Upper lobe of right lung (tissue), 1 donor: Measurements from ENCODE around the gene PKD2. TPM values are rescaled to one million over a fixed set of nuclear protein-coding genes. Genes with fewer than 3 reads are reported as not detected.

ENCODE experiments used
- ATAC-seq: fragments of 200-7000 bp; cut with Tn5 transposase; one replicate; pipeline ENCODE4 v1.9.1; 2020; ENCODE audit warnings: mild to moderate bottlenecking, moderate library complexity
- DNase-seq: peaks from one replicate; pipeline ENCODE4 v3.0.0-alpha.2; 2020
- H3K27ac ChIP-seq: fragments of 200-600 bp; one replicate; pipeline ENCODE4 v1.8.0; 2022
- H3K27me3 ChIP-seq: fragments of 200-600 bp; one replicate; pipeline ENCODE4 v1.8.0; 2022; ENCODE audit warnings: mild to moderate bottlenecking
- H3K36me3 ChIP-seq: fragments of 200-600 bp; one replicate; pipeline ENCODE4 v1.8.0; 2022
- H3K4me1 ChIP-seq: fragments of 200-600 bp; one replicate; pipeline ENCODE4 v1.8.0; 2022
- H3K4me3 ChIP-seq: fragments of 200-600 bp; one replicate; pipeline ENCODE4 v1.8.0; 2022; ENCODE audit warnings: mild to moderate bottlenecking
- H3K9me3 ChIP-seq: fragments of 200-600 bp; one replicate; pipeline ENCODE4 v1.8.0; 2022
- CTCF ChIP-seq: fragments of 200-600 bp; IDR thresholded peaks from one replicate; pipeline ENCODE4 v1.8.0; 2022; ENCODE audit warnings: antibody characterized with exemption
- intact Hi-C: fragments of 100-400 bp; cut with DNase I; formaldehyde crosslinking; loops from one replicate; pipeline ENCODE4 v1.11.0; 2022
- total RNA-seq: library from RNA; stranded (reverse); fragmentation: NEBNext Ultra II Directional; extraction: Animal tissue kit (Norgen Biotek cat#: 25700); gene quantifications from one replicate; pipeline ENCODE4 v1.2.1, GENCODE V29; 2021
- donor health status: DM: no; HTN: yes; CAD: no; lungs with severe emphysema.

Gene PKD2
- total RNA-seq, 1 donor from 2014 or later: 37.8 TPM

GRCh38 chr4:88097781-88098180, 90.3 kb downstream of the PKD2 start:
- no peak for ATAC-seq

GRCh38 chr4:88098993-88099752, 91.7 kb downstream of the PKD2 start:
- intact Hi-C loops: no loop called here
- no peaks in the 10 kb centered on the region for H3K9me3 ChIP-seq
- TF ChIP-seq CTCF: no peak

More at GRCh38 chr4:88097781-88098180, 90.3 kb downstream of the PKD2 start:
- intact Hi-C loops: no loop called here
- no peaks in the 10 kb centered on the region for H3K27me3 ChIP-seq
- no peak overlapping the region for H3K27ac ChIP-seq
- H3K9me3 ChIP-seq: no peaks in the 10 kb centered on the region
- TF ChIP-seq CTCF: no peak
- no peak overlapping the region for H3K4me3 ChIP-seq
- no peaks in the 10 kb centered on the region for H3K4me1 ChIP-seq
- H3K36me3 ChIP-seq: no peaks in the 10 kb centered on the region
- no peak for DNase-seq

GRCh38 chr4:88101165-88101564, 93.7 kb downstream of the PKD2 start:
- Histone ChIP-seq H3K4me3 (no peak overlapping the region), H3K27me3 (no peaks in the 10 kb centered on the region), H3K9me3 (no peaks in the 10 kb centered on the region), H3K27ac (no peak overlapping the region), H3K4me1 (no peaks in the 10 kb centered on the region), H3K36me3 (no peaks in the 10 kb centered on the region)
- ATAC-seq (peak; percentile 89), DNase-seq (no peak)
- TF ChIP-seq CTCF: no peak
- intact Hi-C loops: no loop called here

More at GRCh38 chr4:88098993-88099752, 91.7 kb downstream of the PKD2 start:
- ATAC-seq: no peak
- Histone ChIP-seq H3K36me3 (no peaks in the 10 kb centered on the region), H3K4me1 (no peaks in the 10 kb centered on the region), H3K27ac (no peak overlapping the region), H3K4me3 (no peak overlapping the region), H3K27me3 (no peaks in the 10 kb centered on the region)
- no peak for DNase-seq

- no peak for ATAC-seq
- intact Hi-C loops: no loop called here
- Histone ChIP-seq H3K36me3 (no peaks in the 10 kb centered on the region), H3K4me3 (no peak overlapping the region), H3K27me3 (no peaks in the 10 kb centered on the region), H3K4me1 (no peaks in the 10 kb centered on the region), H3K27ac (no peak overlapping the region), H3K9me3 (no peaks in the 10 kb centered on the region)
- DNase-seq: no peak
- no peak for TF ChIP-seq CTCF
These were observed 94.6 kb downstream of the PKD2 start for GRCh38 chr4:88102026-88102425.

GRCh38 chr4:88104902-88105610, 97.6 kb downstream of the PKD2 start:
- peaks cover 12% of the 10 kb centered on the region for H3K4me1 ChIP-seq
- H3K9me3 ChIP-seq: no peaks in the 10 kb centered on the region
- H3K4me3 ChIP-seq: no peak overlapping the region
- H3K36me3 ChIP-seq: no peaks in the 10 kb centered on the region
- no peak for DNase-seq
- ATAC-seq: no peak
- H3K27me3 ChIP-seq: no peaks in the 10 kb centered on the region
- H3K27ac ChIP-seq: no peak overlapping the region
- intact Hi-C loops: no loop called here
- TF ChIP-seq CTCF: no peak
